H1 (cell line): ENCODE results near the gene EBF3. TPM values are rescaled to one million over a fixed set of nuclear protein-coding genes. Genes with fewer than 3 reads are reported as not detected.

ENCODE experiments used
- CTCF ChIA-PET: fragments of 300-600 bp; sonication (Branson Sonifier 250); formaldehyde crosslinking; loops from one replicate; lab custom pipeline; 2021; ENCODE audit not compliant: partially characterized antibody; lab: Charles Lee
- POLR2A ChIA-PET: fragments of 300-600 bp; sonication (Branson Sonifier 250); formaldehyde crosslinking; loops from one replicate; lab custom pipeline; 2021; ENCODE audit warnings: inconsistent platforms; ENCODE audit not compliant: partially characterized antibody; lab: Charles Lee
- DNase-seq, 2 experiments: peaks; one replicate each; pipeline versions ENCODE4 v3.0.0 to v3.0.0-alpha.2; 2010 to 2022; ENCODE audit warnings: low spot score in 2 of 2, low read depth in 1 of 2, mixed read lengths in 1 of 2
- FAIRE-seq: peaks from 2 replicates; lab custom pipeline; 2011; peaks lifted over from hg19 to GRCh38; lab: Jason Lieb, UNC
- H2AFZ ChIP-seq: 2 replicates; pipeline ENCODE4 v1.8.1; 2012; ENCODE audit warnings: low read length, inconsistent platforms
- H2AK5ac ChIP-seq: 2 replicates; pipeline ENCODE4 v1.6.1; 2013; ENCODE audit warnings: low read depth, low read length
- H2BK120ac ChIP-seq: replicated peaks from 2 replicates; pipeline ENCODE3; 2013; ENCODE audit warnings: low read depth, low read length, inconsistent platforms
- H2BK12ac ChIP-seq: 2 replicates; pipeline ENCODE4 v1.6.1; 2013; ENCODE audit warnings: low read depth, low read length
- H2BK15ac ChIP-seq: 2 replicates; pipeline ENCODE4 v1.6.1; 2013; ENCODE audit warnings: low read length
- H2BK20ac ChIP-seq: 2 replicates; pipeline ENCODE4 v1.6.1; 2013; ENCODE audit warnings: low read length
- H2BK5ac ChIP-seq: 2 replicates; pipeline ENCODE4 v1.6.1; 2013; ENCODE audit warnings: low read depth, low read length
- H3K14ac ChIP-seq: 2 replicates; pipeline ENCODE4 v1.6.1; 2013; ENCODE audit warnings: inconsistent platforms; ENCODE audit not compliant: insufficient read length
- H3K18ac ChIP-seq: 2 replicates; pipeline ENCODE4 v1.6.1; 2013; ENCODE audit warnings: low read length; ENCODE audit errors: extremely low read depth
- H3K23ac ChIP-seq: 2 replicates; pipeline ENCODE4 v1.6.1; 2013; ENCODE audit warnings: inconsistent platforms; ENCODE audit not compliant: insufficient read length
- H3K23me2 ChIP-seq: 2 replicates; pipeline ENCODE4 v1.6.1; 2013; ENCODE audit warnings: low read depth, low read length
- H3K27ac ChIP-seq: 2 replicates; pipeline ENCODE4 v1.6.1; 2011; ENCODE audit warnings: low read depth, low read length, inconsistent platforms
- H3K27me3 ChIP-seq, 4 experiments: replicated peaks in 1 of 4; 1 replicate in 1 of 4; 2 replicates in 3 of 4; pipeline versions ENCODE4 v1.6.1 to v1.8.1; 2011 to 2013; ENCODE audit warnings: low read length in 3 of 4, mild to moderate bottlenecking in 3 of 4, inconsistent platforms in 2 of 4, mixed read lengths in 2 of 4, moderate library complexity in 1 of 4; ENCODE audit not compliant: control insufficient read depth in 3 of 4, insufficient read depth in 3 of 4; ENCODE audit errors: extremely low read depth in 1 of 4
- H3K36me3 ChIP-seq, 4 experiments: 2 replicates each; pipeline versions ENCODE4 v1.6.1 to v1.8.1; 2011 to 2013; ENCODE audit warnings: mild to moderate bottlenecking in 4 of 4, low read length in 3 of 4, moderate library complexity in 2 of 4, control low read depth in 1 of 4, inconsistent platforms in 1 of 4; ENCODE audit not compliant: insufficient read depth in 4 of 4, control insufficient read depth in 2 of 4
- H3K4ac ChIP-seq: replicated peaks from 2 replicates; pipeline ENCODE3; 2013; ENCODE audit warnings: low read length, low read depth, mixed read lengths, inconsistent platforms; ENCODE audit not compliant: insufficient read length
- H3K4me1 ChIP-seq, 4 experiments: replicated peaks in 1 of 4; 1 replicate in 1 of 4; 2 replicates in 3 of 4; pipeline versions ENCODE4 v1.6.1 to v1.8.1; 2011 to 2013; ENCODE audit warnings: low read length in 3 of 4, inconsistent platforms in 2 of 4, mixed read lengths in 1 of 4; ENCODE audit not compliant: insufficient read depth in 4 of 4, control insufficient read depth in 3 of 4
- H3K4me2 ChIP-seq, 2 experiments: 2 replicates each; pipeline versions ENCODE4 v1.6.1 to v1.8.1; 2011 to 2013; ENCODE audit warnings: low read depth in 2 of 2, low read length in 2 of 2, control low read depth in 1 of 2, inconsistent platforms in 1 of 2, mild to moderate bottlenecking in 1 of 2; ENCODE audit not compliant: insufficient read depth in 1 of 2
- H3K4me3 ChIP-seq, 4 experiments: fragments of 200-600, 300-600 bp in 1 of 4; sonication (generic), shearing (Covaris generic), sonication (Bioruptor Twin) in 1 of 4; 2 replicates each; pipeline versions ENCODE4 v1.5.1 to v1.8.1; 2011 to 2016; ENCODE audit warnings: low read length in 4 of 4, low read depth in 3 of 4, control low read depth in 2 of 4, inconsistent platforms in 2 of 4, mild to moderate bottlenecking in 2 of 4, mixed read lengths in 1 of 4, moderate library complexity in 1 of 4; ENCODE audit not compliant: insufficient read depth in 2 of 4; ENCODE audit errors: extremely low read depth in 1 of 4
- H3K56ac ChIP-seq: replicated peaks from 2 replicates; pipeline ENCODE3; 2013; ENCODE audit warnings: low read depth, mild to moderate bottlenecking, mixed read lengths, low read length, inconsistent platforms; ENCODE audit not compliant: insufficient read length
- H3K79me1 ChIP-seq: 2 replicates; pipeline ENCODE4 v1.6.1; 2013; ENCODE audit warnings: low read depth, low read length, control low read depth
- H3K79me2 ChIP-seq, 2 experiments: 2 replicates each; pipeline versions ENCODE4 v1.6.1 to v1.8.1; 2012 to 2013; ENCODE audit warnings: low read length in 2 of 2, mild to moderate bottlenecking in 2 of 2, inconsistent platforms in 1 of 2; ENCODE audit not compliant: insufficient read depth in 2 of 2, control insufficient read depth in 1 of 2
- H3K9ac ChIP-seq, 4 experiments: replicated peaks in 1 of 4; 1 replicate in 1 of 4; 2 replicates in 3 of 4; pipeline versions ENCODE4 v1.6.1 to v1.8.1; 2011 to 2013; ENCODE audit warnings: low read depth in 3 of 4, low read length in 3 of 4, control low read depth in 2 of 4, mild to moderate bottlenecking in 2 of 4, moderate library complexity in 2 of 4, inconsistent platforms in 1 of 4; ENCODE audit errors: extremely low read depth in 1 of 4
- H3K9me3 ChIP-seq, 2 experiments: 2 replicates each; pipeline versions ENCODE4 v1.6.1 to v1.8.1; 2012 to 2013; ENCODE audit warnings: mild to moderate bottlenecking in 2 of 2, moderate library complexity in 2 of 2, control low read depth in 1 of 2, inconsistent platforms in 1 of 2, low read depth in 1 of 2, low read length in 1 of 2, mixed read lengths in 1 of 2; ENCODE audit not compliant: insufficient read depth in 2 of 2
- H4K20me1 ChIP-seq, 2 experiments: replicated peaks in 1 of 2; 2 replicates each; pipeline versions ENCODE3 to v1.8.1; 2011 to 2013; ENCODE audit warnings: inconsistent platforms in 2 of 2, low read length in 2 of 2, mild to moderate bottlenecking in 1 of 2; ENCODE audit not compliant: insufficient read depth in 2 of 2, control insufficient read depth in 1 of 2
- H4K5ac ChIP-seq: 2 replicates; pipeline ENCODE4 v1.6.1; 2013; ENCODE audit warnings: low read length, low read depth, mixed read lengths, inconsistent platforms; ENCODE audit not compliant: insufficient read length
- H4K8ac ChIP-seq: 2 replicates; pipeline ENCODE4 v1.8.0; 2013; ENCODE audit warnings: mild to moderate bottlenecking, moderate library complexity, low read length, inconsistent platforms; ENCODE audit not compliant: insufficient read depth; ENCODE audit errors: extremely low read depth
- H4K91ac ChIP-seq: replicated peaks from 2 replicates; pipeline ENCODE3; 2013; ENCODE audit warnings: low read length, mixed read lengths, inconsistent platforms; ENCODE audit not compliant: insufficient read length
- WGBS, 2 experiments: shearing (Covaris generic) in 1 of 2; methylation state at CpG; one replicate each; pipeline versions ENCODE4 v1.1.6 to v1.1.7; 2013 to 2015; ENCODE audit warnings: low lambda C conversion rate in 2 of 2, mixed read lengths in 2 of 2, inconsistent platforms in 1 of 2, low coverage in 1 of 2, missing lambda C conversion rate in 1 of 2; ENCODE audit not compliant: insufficient replicate concordance in 2 of 2, insufficient coverage in 1 of 2, insufficient read length in 1 of 2; ENCODE audit errors: extremely low coverage in 1 of 2, missing lambda C conversion rate in 1 of 2; 5-methylcytosine and 5-hydroxymethylcytosine counted together
- polyA plus RNA-seq, 7 experiments: library from polyadenylated mRNA; depleted of rRNA in 3 of 7; stranded (reverse) in 5 of 7; unstranded in 2 of 7; fragments of >200 nt in 5 of 7; fragments of 200-250 nt in 2 of 7; gene quantifications; 1 replicate in 5 of 7; 2 replicates in 1 of 7; 4 replicates in 1 of 7; pipeline versions ENCODE4 v1.2.1 to v1.2.3, GENCODE V29; 2011 to 2013; ENCODE audit warnings: missing spikeins in 2 of 7, mixed read lengths in 2 of 7
- total RNA-seq: library from RNA; stranded (reverse); fragmentation: NEBNext Ultra II Directional; extraction: Animal tissue kit (Norgen Biotek cat#: 25700); gene quantifications from 2 replicates; pipeline ENCODE4 v1.2.1, GENCODE V29; 2021
- TF ChIP-seq, protein P1 (sequence below): IDR thresholded peaks from 2 replicates; pipeline ENCODE4 v1.6.1; 2012; ENCODE audit warnings: inconsistent platforms
- TF ChIP-seq, protein P2 (sequence below): IDR thresholded peaks from 2 replicates; pipeline ENCODE4 v1.6.1; 2012; ENCODE audit warnings: inconsistent platforms

EBF3 gene
- total and polyA plus RNA-seq, 2 of the 8 experiments (the other 6 are each of a cell fraction or from before 2014, with no cell fraction given), result 0.08 to 0.26 TPM

- Histone ChIP-seq H2BK20ac (no peak overlapping the region), H3K27ac (no peak overlapping the region), H2BK12ac (no peak overlapping the region), H3K4me3 (no peak overlapping the region), H4K5ac (no peak overlapping the region), H3K4ac (no peak overlapping the region), H3K4me2 (no peak overlapping the region), H4K8ac (no peak overlapping the region), H3K14ac (no peak overlapping the region), H2BK120ac (no peak overlapping the region), H2AFZ (no peak overlapping the region), H3K4me1 (peaks cover 0 to 2% (median 0%) of the 10 kb centered on the region in 4 experiments; a peak in 1 of 7 replicates), H3K79me1 (no peaks in the 10 kb centered on the region), H3K79me2 (no peaks in the 10 kb centered on the region), H2BK5ac (no peak overlapping the region), H3K9ac (no peak overlapping the region), H4K20me1 (no peaks in the 10 kb centered on the region), H3K18ac (no peak overlapping the region), H3K9me3 (no peaks in the 10 kb centered on the region), H3K56ac (no peak overlapping the region), H2BK15ac (no peak overlapping the region), H3K23ac (no peak overlapping the region), H3K23me2 (no peaks in the 10 kb centered on the region), H3K27me3 (no peaks in the 10 kb centered on the region), H4K91ac (no peak overlapping the region), H3K36me3 (no peaks in the 10 kb centered on the region), H2AK5ac (no peak overlapping the region)
- FAIRE-seq, result no peak
- ChIA-PET CTCF (interaction anchor here (0.6 to 2.2 kb wide), 4 partner anchors 12 to 960 kb away, joined by 3 to 9 read pairs (median 4); no protein-coding TSS in a partner anchor), POLR2A (no interaction called here)
- DNase-seq, result no peak
- TF ChIP-seq, protein P1, sequence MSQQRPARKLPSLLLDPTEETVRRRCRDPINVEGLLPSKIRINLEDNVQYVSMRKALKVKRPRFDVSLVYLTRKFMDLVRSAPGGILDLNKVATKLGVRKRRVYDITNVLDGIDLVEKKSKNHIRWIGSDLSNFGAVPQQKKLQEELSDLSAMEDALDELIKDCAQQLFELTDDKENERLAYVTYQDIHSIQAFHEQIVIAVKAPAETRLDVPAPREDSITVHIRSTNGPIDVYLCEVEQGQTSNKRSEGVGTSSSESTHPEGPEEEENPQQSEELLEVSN, result no peak
- TF ChIP-seq, protein P2, sequence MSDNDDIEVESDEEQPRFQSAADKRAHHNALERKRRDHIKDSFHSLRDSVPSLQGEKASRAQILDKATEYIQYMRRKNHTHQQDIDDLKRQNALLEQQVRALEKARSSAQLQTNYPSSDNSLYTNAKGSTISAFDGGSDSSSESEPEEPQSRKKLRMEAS, result no peak
- 99% methylated on average over 9 of the region's 9 CpGs; no CpG with 5 or more reads in 1 of the 2 experiments for WGBS, 2 experiments
These were observed 122.5 kb downstream of the EBF3 start for GRCh38 chr10:129841590-129841989.
